ENCODE data around the gene MRPL37.

Gene MRPL37

GRCh38 chr1:54153535-54154439 is 46.2 kb upstream of the MRPL37 start:
- 72% methylated on average over 19 of the region's 19 CpGs for WGBS
- H2BK12ac ChIP-seq (ENCODE audit: low read length in 2 of 2): no peak overlapping the region

GRCh38 chr1:54156201-54156600 is 43.8 kb upstream of the MRPL37 start:
- no peak overlapping the region for H3K14ac ChIP-seq (ENCODE audit: low read length in 2 of 2)
- H2AFZ ChIP-seq (ENCODE audit: low read depth, low read length): no peak overlapping the region
- H3K27me3 ChIP-seq (ENCODE audit: control insufficient read depth in 1 of 2, insufficient read depth in 1 of 2, low read length in 2 of 2): peaks cover 10% of the 10 kb centered on the region in 2 experiments
- no peak overlapping the region for H3K4me3 ChIP-seq (ENCODE audit: insufficient read depth in 1 of 2, low read depth in 1 of 2, low read length in 2 of 2)
- H4K8ac ChIP-seq (ENCODE audit: low read length): no peak overlapping the region
- no peak overlapping the region for H3K9ac ChIP-seq (ENCODE audit: low read length)
- peaks cover 12% of the 10 kb centered on the region for H3K4me1 ChIP-seq (ENCODE audit: control insufficient read depth, insufficient read depth, low read depth, low read length)
- no peak overlapping the region for H4K91ac ChIP-seq (ENCODE audit: low read length)
- H3K79me1 ChIP-seq (replicated peaks; ENCODE audit: low read length, poor library complexity, severe bottlenecking): no peaks in the 10 kb centered on the region
- no peak overlapping the region for H3K4ac ChIP-seq (ENCODE audit: low read depth in 1 of 2, low read length in 2 of 2)
- no peak overlapping the region for H2BK5ac ChIP-seq (ENCODE audit: low read depth, low read length, poor library complexity, severe bottlenecking)
- H2BK120ac ChIP-seq (ENCODE audit: low read depth, low read length): no peak overlapping the region
- H2AK5ac ChIP-seq (ENCODE audit: low read length, severe bottlenecking): no peak overlapping the region
- H3K36me3 ChIP-seq (ENCODE audit: control insufficient read depth in 1 of 2, insufficient read depth in 2 of 2, low read depth in 1 of 2, low read length in 2 of 2): no peaks in the 10 kb centered on the region
- H3K27ac ChIP-seq (ENCODE audit: low read length, poor library complexity, severe bottlenecking): no peak overlapping the region
- DNase-seq: no peak
- H3K23ac ChIP-seq (ENCODE audit: low read length in 2 of 2): no peak overlapping the region
- WGBS: 88% methylated on average over 3 of the region's 3 CpGs
- H3K9me3 ChIP-seq (ENCODE audit: control insufficient read depth, low read length): no peaks in the 10 kb centered on the region
- H2BK15ac ChIP-seq (ENCODE audit: low read depth, poor library complexity, severe bottlenecking): no peak overlapping the region
- H3K4me2 ChIP-seq (ENCODE audit: low read length, poor library complexity, severe bottlenecking): no peak overlapping the region
- no peak overlapping the region for H2BK12ac ChIP-seq (ENCODE audit: low read length in 2 of 2)
- H3K18ac ChIP-seq (ENCODE audit: low read depth in 1 of 2, low read length in 2 of 2): no peak overlapping the region

More at GRCh38 chr1:54153535-54154439, 46.2 kb upstream of the MRPL37 start:
- Histone ChIP-seq H4K8ac (ENCODE audit: low read length) (no peak overlapping the region), H3K79me1 (replicated peaks; ENCODE audit: low read length, poor library complexity, severe bottlenecking) (no peaks in the 10 kb centered on the region), H2BK5ac (ENCODE audit: low read depth, low read length, poor library complexity, severe bottlenecking) (no peak overlapping the region), H3K4me3 (ENCODE audit: insufficient read depth in 1 of 2, low read depth in 1 of 2, low read length in 2 of 2) (peak overlapping the region in 1 of 2 experiments; percentile 61), H2AFZ (ENCODE audit: low read depth, low read length) (no peak overlapping the region), H3K27ac (ENCODE audit: low read length, poor library complexity, severe bottlenecking) (no peak overlapping the region), H3K36me3 (ENCODE audit: control insufficient read depth in 1 of 2, insufficient read depth in 2 of 2, low read depth in 1 of 2, low read length in 2 of 2) (no peaks in the 10 kb centered on the region), H2BK15ac (ENCODE audit: low read depth, poor library complexity, severe bottlenecking) (peak overlapping the region; percentile 60), H2BK120ac (ENCODE audit: low read depth, low read length) (no peak overlapping the region), H3K4me1 (ENCODE audit: control insufficient read depth, insufficient read depth, low read depth, low read length) (peaks cover 12% of the 10 kb centered on the region), H3K4ac (ENCODE audit: low read depth in 1 of 2, low read length in 2 of 2) (no peak overlapping the region), H3K9ac (ENCODE audit: low read length) (peak overlapping the region; percentile 33), H3K4me2 (ENCODE audit: low read length, poor library complexity, severe bottlenecking) (no peak overlapping the region), H4K91ac (ENCODE audit: low read length) (no peak overlapping the region), H3K27me3 (ENCODE audit: control insufficient read depth in 1 of 2, insufficient read depth in 1 of 2, low read length in 2 of 2) (peaks cover 0 to 4% of the 10 kb centered on the region in 2 experiments), H2AK5ac (ENCODE audit: low read length, severe bottlenecking) (no peak overlapping the region), H3K18ac (ENCODE audit: low read depth in 1 of 2, low read length in 2 of 2) (peak overlapping the region in 1 of 2 experiments; percentile 11), H3K23ac (ENCODE audit: low read length in 2 of 2) (no peak overlapping the region), H3K9me3 (ENCODE audit: control insufficient read depth, low read length) (no peaks in the 10 kb centered on the region), H3K14ac (ENCODE audit: low read length in 2 of 2) (no peak overlapping the region)
- peak; percentile 72 for DNase-seq

GRCh38 chr1:54156986-54157385 is 43.0 kb upstream of the MRPL37 start:
- Histone ChIP-seq H3K79me1 (replicated peaks; ENCODE audit: low read length, poor library complexity, severe bottlenecking) (no peaks in the 10 kb centered on the region), H3K4me3 (ENCODE audit: insufficient read depth in 1 of 2, low read depth in 1 of 2, low read length in 2 of 2) (no peak overlapping the region), H3K9ac (ENCODE audit: low read length) (no peak overlapping the region), H3K9me3 (ENCODE audit: control insufficient read depth, low read length) (no peaks in the 10 kb centered on the region), H3K23ac (ENCODE audit: low read length in 2 of 2) (no peak overlapping the region), H4K91ac (ENCODE audit: low read length) (no peak overlapping the region), H2BK15ac (ENCODE audit: low read depth, poor library complexity, severe bottlenecking) (no peak overlapping the region), H3K27me3 (ENCODE audit: control insufficient read depth in 1 of 2, insufficient read depth in 1 of 2, low read length in 2 of 2) (peaks cover 16 to 17% of the 10 kb centered on the region in 2 experiments), H2BK12ac (ENCODE audit: low read length in 2 of 2) (no peak overlapping the region), H3K14ac (ENCODE audit: low read length in 2 of 2) (no peak overlapping the region), H2BK120ac (ENCODE audit: low read depth, low read length) (no peak overlapping the region), H3K18ac (ENCODE audit: low read depth in 1 of 2, low read length in 2 of 2) (no peak overlapping the region), H3K36me3 (ENCODE audit: control insufficient read depth in 1 of 2, insufficient read depth in 2 of 2, low read depth in 1 of 2, low read length in 2 of 2) (no peaks in the 10 kb centered on the region), H3K27ac (ENCODE audit: low read length, poor library complexity, severe bottlenecking) (no peak overlapping the region), H4K8ac (ENCODE audit: low read length) (no peak overlapping the region), H3K4me2 (ENCODE audit: low read length, poor library complexity, severe bottlenecking) (no peak overlapping the region), H2AK5ac (ENCODE audit: low read length, severe bottlenecking) (no peak overlapping the region), H3K4me1 (ENCODE audit: control insufficient read depth, insufficient read depth, low read depth, low read length) (peaks cover 12% of the 10 kb centered on the region), H2BK5ac (ENCODE audit: low read depth, low read length, poor library complexity, severe bottlenecking) (no peak overlapping the region), H2AFZ (ENCODE audit: low read depth, low read length) (no peak overlapping the region), H3K4ac (ENCODE audit: low read depth in 1 of 2, low read length in 2 of 2) (no peak overlapping the region)
- DNase-seq: no peak
- WGBS: 85% methylated on average over 7 of the region's 7 CpGs

GRCh38 chr1:54157401-54157800 is 42.6 kb upstream of the MRPL37 start:
- H3K9ac ChIP-seq (ENCODE audit: low read length): no peak overlapping the region
- no peak overlapping the region for H2BK5ac ChIP-seq (ENCODE audit: low read depth, low read length, poor library complexity, severe bottlenecking)
- no peak overlapping the region for H3K4me3 ChIP-seq (ENCODE audit: insufficient read depth in 1 of 2, low read depth in 1 of 2, low read length in 2 of 2)
- 79% methylated on average over 5 of the region's 6 CpGs for WGBS
- no peak overlapping the region for H2BK15ac ChIP-seq (ENCODE audit: low read depth, poor library complexity, severe bottlenecking)
- H3K4me2 ChIP-seq (ENCODE audit: low read length, poor library complexity, severe bottlenecking): no peak overlapping the region
- H2AK5ac ChIP-seq (ENCODE audit: low read length, severe bottlenecking): no peak overlapping the region
- no peak overlapping the region for H2BK12ac ChIP-seq (ENCODE audit: low read length in 2 of 2)
- no peak overlapping the region for H3K23ac ChIP-seq (ENCODE audit: low read length in 2 of 2)
- no peaks in the 10 kb centered on the region for H3K79me1 ChIP-seq (replicated peaks; ENCODE audit: low read length, poor library complexity, severe bottlenecking)
- H2BK120ac ChIP-seq (ENCODE audit: low read depth, low read length): no peak overlapping the region
- no peak overlapping the region for H4K8ac ChIP-seq (ENCODE audit: low read length)
- H3K36me3 ChIP-seq (ENCODE audit: control insufficient read depth in 1 of 2, insufficient read depth in 2 of 2, low read depth in 1 of 2, low read length in 2 of 2): no peaks in the 10 kb centered on the region
- H3K14ac ChIP-seq (ENCODE audit: low read length in 2 of 2): no peak overlapping the region
- H3K9me3 ChIP-seq (ENCODE audit: control insufficient read depth, low read length): no peaks in the 10 kb centered on the region
- peaks cover 16 to 20% of the 10 kb centered on the region in 2 experiments for H3K27me3 ChIP-seq (ENCODE audit: control insufficient read depth in 1 of 2, insufficient read depth in 1 of 2, low read length in 2 of 2)
- H2AFZ ChIP-seq (ENCODE audit: low read depth, low read length): no peak overlapping the region
- no peak overlapping the region for H4K91ac ChIP-seq (ENCODE audit: low read length)
- no peak overlapping the region for H3K18ac ChIP-seq (ENCODE audit: low read depth in 1 of 2, low read length in 2 of 2)
- H3K27ac ChIP-seq (ENCODE audit: low read length, poor library complexity, severe bottlenecking): no peak overlapping the region
- H3K4me1 ChIP-seq (ENCODE audit: control insufficient read depth, insufficient read depth, low read depth, low read length): peaks cover 12% of the 10 kb centered on the region
- DNase-seq: no peak
- no peak overlapping the region for H3K4ac ChIP-seq (ENCODE audit: low read depth in 1 of 2, low read length in 2 of 2)
